NCI-H146 treated with DMSO at 0.1 percent for 48 hours (cell line): ENCODE results near the gene CRISP2.
"Not testable (repeated sequence)": the region's sequence is repeated elsewhere in the genome, so short reads cannot be mapped to it uniquely, and the experiment has no call there.

ENCODE experiments used
- DNase-seq: peaks from one replicate; lab custom pipeline; 2025; ENCODE audit not compliant: unreplicated experiment; lab: John Stamatoyannopoulos, UW

Gene CRISP2, protein sequence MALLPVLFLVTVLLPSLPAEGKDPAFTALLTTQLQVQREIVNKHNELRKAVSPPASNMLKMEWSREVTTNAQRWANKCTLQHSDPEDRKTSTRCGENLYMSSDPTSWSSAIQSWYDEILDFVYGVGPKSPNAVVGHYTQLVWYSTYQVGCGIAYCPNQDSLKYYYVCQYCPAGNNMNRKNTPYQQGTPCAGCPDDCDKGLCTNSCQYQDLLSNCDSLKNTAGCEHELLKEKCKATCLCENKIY

GRCh38 chr6:49713346-49713745, at the start of gene CRISP2:
CRISP2 (minus strand) TSS chr6:49713543; CDS start chr6:49709196, 4,347 bp downstream.
- DNase-seq: no peak

- DNase-seq: no peak
Measured at GRCh38 chr6:49744259-49744658, 30.9 kb upstream of the CRISP2 start, which contains the start of gene CRISP3. CRISP3 (minus strand) TSS chr6:49744388; CDS start chr6:49744367, 21 bp downstream.

DNA sequence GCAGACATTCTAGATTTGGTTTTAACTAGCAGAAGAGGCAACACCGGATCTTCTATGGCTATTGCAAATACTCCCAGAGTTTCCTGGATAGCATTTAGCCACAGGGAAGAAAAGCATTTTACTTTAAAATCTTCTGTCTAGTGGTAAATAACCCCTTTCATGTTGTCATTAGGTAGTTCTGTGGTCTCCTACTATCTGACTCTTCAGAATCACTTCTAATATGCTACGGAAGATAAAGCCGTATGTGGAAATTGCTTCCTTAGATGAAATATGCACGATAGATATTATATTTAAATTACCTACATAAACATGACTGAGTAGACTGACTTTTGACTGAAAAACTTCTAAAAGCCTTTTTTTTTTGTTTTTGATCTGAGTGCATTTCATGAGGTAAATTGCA, 30.1 kb upstream of the CRISP2 start:
- no peak for DNase-seq

DNA sequence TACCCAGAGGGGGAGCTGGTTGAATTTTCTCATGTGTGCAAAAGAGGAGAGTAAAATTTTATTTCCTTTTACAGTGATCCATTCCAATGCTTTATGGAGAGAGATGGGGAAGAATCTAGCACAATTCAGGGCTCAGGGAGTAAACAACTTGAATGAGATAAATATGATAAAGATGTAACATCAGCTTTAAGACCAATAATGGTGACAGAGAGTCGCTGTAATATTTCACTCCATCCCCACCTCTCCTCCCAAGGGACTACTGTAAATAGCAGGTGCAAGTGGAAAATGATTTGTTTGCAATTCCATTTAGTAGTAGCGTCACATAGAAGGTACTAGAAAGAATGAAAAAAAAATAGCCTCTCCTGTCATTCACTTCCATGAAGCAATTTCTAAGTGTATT, 26.1 kb upstream of the CRISP2 start:
- DNase-seq: no peak

DNA sequence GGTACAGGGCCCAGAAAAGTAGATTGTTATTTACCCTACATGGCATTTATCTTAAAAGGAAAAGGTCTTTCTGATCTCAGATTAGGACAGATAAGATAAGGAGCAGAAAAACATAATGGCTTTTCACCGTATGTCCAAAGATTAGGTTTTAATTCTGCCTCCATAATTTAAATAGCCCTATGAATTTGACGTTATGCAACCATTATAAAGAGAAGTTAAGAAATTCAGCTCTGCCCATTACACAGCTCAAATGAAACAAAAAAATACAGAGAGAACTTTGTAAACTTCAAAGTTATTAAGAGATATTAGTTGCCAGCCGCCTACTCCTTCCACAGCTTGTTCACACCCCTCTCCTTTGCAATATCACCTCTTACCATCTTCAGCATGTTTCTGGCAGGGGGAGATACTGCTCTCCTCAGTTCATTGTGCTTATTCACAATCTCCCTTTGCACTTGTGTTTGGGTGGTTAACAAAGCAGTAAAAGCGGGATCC, 22.7 kb upstream of the CRISP2 start:
- no peak for DNase-seq

DNA sequence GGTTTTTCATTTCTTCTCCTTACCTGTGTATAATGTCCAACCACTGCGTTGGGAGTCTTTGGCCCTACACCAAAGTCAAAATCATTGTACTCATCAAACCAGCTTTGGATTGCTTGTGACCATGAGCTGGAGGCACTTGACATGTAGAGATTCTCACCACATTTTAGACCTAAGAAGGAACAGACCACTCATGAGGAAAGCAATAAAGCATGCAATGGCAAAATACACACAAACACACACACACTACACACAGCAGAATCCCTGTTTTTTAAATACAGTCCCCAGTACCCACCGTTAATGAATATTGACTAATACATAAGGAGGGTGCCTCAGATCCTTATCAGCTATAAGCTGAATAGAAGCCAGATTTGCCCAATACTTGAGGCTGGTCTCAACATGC, 20.3 kb upstream of the CRISP2 start:
- no peak for DNase-seq

DNA sequence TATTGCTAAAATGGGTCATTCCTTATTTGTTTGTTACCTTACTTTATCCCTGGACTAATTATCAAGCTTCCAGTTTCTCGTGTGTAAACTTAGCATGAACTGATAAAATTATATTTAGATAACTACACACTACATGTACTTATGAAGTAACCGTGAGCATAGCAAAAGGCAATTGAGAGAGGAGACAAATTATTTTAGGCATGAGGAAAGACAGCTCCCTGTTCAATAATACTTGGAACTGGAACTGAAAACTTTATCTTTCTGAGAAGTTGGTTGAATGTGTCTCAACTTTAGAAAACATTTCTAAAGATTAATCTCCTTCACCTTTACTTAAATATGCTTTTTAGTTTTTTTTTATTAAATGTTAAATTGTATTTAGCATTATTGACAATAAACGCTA, 19.4 kb upstream of the CRISP2 start:
- DNase-seq: no peak

GRCh38 chr6:49730251-49730650, 16.9 kb upstream of the CRISP2 start:
- no peak for DNase-seq

DNA sequence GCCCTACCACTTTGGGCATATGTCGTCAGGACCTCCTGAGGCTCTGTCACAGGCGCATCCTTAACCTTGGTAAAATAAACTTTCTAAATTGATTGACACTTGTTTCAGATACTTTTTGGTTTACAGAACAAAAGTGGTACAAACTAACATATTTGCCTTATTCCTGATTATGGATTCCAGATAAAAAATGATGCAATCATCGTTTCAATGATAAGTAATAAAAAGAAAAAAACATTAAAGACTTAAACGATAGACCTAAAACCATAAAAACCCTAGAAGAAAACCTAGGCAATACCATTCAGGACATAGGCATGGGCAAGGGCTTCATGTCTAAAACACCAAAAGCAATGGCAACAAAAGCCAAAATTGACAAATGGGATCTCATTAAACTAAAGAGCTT, 10.6 kb upstream of the CRISP2 start:
- DNase-seq: not testable (repeated sequence)

DNA sequence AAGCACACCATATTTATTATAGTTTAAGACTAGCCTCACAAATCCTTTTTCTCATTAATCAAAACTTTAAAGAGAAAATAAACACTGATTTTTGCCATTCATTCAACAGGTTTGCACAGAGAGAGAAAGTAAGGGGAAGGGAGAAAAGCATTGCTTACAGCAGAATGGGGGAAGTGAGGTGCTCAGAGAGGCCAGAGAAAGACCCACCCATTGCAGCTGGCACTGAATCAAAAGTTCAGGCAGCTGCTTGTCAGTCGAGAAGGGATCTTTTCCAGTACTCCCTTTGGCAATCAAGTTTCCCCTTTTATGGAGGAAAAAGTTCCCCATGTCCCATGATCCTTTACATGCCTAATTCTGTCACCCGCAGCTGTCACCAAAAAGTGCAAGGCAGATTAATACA, 8.0 kb upstream of the CRISP2 start:
- DNase-seq: no peak

GRCh38 chr6:49720372-49720771, 7.0 kb upstream of the CRISP2 start:
- no peak for DNase-seq

GRCh38 chr6:49698478-49698877, 14.9 kb downstream of the CRISP2 start:
- DNase-seq: no peak

GRCh38 chr6:49693512-49693911, 19.8 kb downstream of the CRISP2 start:
- no peak for DNase-seq

GRCh38 chr6:49692534-49692933, 20.8 kb downstream of the CRISP2 start:
- DNase-seq: no peak

- no peak for DNase-seq
Measured at GRCh38 chr6:49676671-49677281, 36.6 kb downstream of the CRISP2 start.

- no peak for DNase-seq
Measured at GRCh38 chr6:49675816-49676215, 37.5 kb downstream of the CRISP2 start.

- no peak for DNase-seq
Measured at GRCh38 chr6:49668083-49668511, 45.2 kb downstream of the CRISP2 start.

DNA sequence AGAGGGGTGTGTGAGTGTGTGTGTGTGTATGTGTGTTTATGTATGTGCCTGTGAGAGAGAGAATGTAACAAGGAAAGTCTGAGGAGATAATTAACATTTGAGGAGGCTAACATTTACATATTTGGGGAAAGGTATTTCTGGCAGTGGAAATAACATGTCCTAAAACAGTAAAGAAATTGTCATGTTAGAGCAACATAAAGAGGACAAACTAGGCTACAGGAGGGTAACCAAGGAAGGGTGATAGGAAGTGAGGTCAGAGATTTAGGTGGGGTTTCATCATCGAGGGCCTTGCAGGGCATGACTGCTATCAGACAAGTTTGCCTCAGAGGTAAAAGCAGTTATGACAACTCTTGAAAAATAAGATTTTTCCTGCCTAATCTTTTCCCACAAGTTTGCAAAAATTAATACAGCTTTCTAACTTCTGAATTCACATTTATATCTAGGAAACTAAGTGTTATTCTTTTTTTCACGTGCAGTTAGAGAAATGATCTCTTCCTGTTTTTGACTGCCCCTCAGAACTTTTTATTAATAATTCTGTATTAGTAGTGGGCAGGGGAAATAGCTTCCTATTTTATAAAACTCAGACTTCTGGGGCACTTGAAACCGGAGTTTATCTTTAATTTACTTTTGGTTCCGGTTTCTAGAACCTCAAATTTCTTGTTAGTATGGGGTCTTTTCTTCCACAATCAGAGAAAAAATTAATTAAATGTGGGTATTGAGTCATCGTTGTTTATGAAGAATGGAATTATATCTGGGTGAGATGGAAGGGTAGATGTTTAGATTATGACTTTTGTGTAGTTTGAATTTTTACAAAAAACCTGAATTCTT, 46.2 kb downstream of the CRISP2 start:
- DNase-seq: no peak

- no peak for DNase-seq
Measured at GRCh38 chr6:49666480-49666879, 46.9 kb downstream of the CRISP2 start.

GRCh38 chr6:49664817-49665216, 48.5 kb downstream of the CRISP2 start:
- no peak for DNase-seq

GRCh38 chr6:49664054-49664453, 49.3 kb downstream of the CRISP2 start:
- DNase-seq: not testable (repeated sequence)

DNA sequence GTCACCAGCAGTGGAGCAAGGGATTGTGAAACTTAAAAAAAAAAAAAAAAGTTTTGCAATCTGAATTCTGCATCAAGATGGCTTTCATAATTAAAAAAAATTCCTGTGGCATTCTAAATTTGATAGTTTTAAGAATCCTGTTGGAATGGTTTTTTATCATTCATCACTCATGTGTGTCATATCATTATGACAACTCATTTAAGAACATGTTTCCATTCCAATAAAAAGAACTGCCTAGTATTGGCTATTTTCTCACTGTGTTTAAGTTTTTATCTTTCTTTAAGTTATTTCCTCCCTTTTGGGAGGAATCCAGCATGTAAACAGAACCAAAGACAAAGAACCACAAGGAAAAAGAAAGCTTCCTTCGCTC, 50.5 kb downstream of the CRISP2 start:
- DNase-seq: no peak
